Activated CD8-positive, alpha-beta memory T cell treated with anti-CD3 and anti-CD28 coated beads, Interleukin-2, amount 50 U/mL, for 24 hours (primary cell): Measurements from ENCODE around the gene CSNK1G2.
"Not testable (repeated sequence)": the region's sequence is repeated elsewhere in the genome, so short reads cannot be mapped to it uniquely, and the experiment has no call there.

Experiments
- DNase-seq: peaks from one replicate; pipeline ENCODE4 v3.0.0-alpha.2; 2020; ENCODE audit errors: extremely low read depth

The CSNK1G2 gene

GRCh38 chr19:1988464-1988863 lies 47.5 kb downstream of the CSNK1G2 start:
- not testable (repeated sequence) for DNase-seq

- DNase-seq: no peak
These were observed 48.7 kb downstream of the CSNK1G2 start for GRCh38 chr19:1989513-1990229.

DNA sequence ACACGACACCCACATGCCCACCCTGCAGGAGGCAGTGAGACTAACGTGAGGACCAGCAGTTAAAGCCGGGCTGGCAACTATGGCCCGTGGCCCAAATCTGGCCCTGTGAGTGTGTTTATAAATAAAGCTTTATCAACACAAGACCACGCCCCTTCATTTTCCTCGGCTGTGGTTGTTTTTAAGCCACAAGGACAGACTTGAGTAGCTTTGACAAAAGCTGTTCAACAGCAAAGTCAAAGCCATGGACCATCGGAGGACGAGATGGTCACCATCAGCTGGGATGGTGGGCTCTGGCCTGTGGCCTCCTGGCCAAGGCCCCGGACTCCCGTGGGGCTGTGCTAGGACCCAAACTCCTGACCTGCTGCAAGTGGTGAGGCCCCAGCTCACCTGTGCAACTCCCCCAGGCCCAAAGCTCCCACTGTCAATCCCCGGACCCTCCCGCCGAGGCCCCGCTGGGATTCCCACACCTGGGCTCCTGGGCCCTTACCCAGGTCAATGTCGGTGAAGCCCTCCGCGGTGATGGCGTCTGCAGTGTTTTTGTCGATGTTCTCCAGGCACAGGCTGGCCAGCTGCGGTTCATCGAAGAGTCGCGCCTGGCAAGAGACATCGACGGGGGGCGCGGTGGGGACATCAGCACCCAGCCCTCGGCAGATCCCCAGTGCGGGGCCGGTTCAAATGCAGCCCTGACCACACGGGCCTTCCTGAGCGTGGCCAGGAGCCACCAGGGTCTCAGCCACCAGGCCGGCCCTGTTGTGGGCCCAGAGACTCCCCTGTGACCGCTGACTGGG lies 49.5 kb downstream of the CSNK1G2 start:
- DNase-seq: no peak

DNA sequence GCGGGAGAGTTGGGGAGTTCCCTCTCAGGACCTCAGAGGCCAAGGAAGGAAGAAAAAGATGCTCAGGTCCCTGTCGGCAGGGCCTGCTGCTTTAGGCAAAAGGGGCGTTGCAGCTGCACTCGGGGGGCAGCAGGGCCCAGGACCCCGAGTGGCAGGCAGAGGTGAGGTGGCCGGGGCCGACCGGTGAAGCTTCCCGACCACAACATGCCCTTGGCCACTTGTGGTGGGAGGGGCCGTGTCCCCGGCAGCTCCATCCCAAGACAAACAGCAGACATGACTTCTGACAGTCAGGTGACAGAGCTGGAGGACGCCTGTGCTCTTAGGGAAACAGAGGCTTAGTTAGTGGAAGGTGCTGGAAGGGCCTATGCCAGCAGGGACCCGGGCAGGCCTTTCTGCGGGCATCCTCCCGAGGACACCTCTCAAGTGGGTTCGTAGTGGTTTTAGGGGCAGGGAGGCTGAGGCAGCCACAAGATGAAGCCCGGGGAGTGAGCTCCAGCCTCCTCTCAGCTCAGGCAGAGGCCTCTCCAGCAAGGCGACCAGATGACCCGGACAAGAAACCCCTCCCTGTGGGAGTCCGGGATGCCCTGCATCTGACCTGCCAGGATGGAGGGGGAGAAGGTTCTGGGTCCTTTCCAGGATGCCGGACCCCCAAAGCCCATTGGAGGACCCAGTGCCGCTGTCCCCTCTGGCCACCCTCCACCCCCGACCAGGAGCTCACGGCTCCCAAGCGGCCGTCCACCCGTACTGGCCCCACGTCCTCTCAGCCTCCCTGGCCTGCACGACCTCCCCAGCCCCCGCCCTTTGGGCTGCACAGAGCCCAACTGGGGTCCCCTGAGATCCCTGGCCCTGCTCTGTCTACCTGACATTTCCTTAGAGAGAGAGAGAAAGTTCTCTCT lies 50.3 kb downstream of the CSNK1G2 start:
- DNase-seq: no peak

DNA sequence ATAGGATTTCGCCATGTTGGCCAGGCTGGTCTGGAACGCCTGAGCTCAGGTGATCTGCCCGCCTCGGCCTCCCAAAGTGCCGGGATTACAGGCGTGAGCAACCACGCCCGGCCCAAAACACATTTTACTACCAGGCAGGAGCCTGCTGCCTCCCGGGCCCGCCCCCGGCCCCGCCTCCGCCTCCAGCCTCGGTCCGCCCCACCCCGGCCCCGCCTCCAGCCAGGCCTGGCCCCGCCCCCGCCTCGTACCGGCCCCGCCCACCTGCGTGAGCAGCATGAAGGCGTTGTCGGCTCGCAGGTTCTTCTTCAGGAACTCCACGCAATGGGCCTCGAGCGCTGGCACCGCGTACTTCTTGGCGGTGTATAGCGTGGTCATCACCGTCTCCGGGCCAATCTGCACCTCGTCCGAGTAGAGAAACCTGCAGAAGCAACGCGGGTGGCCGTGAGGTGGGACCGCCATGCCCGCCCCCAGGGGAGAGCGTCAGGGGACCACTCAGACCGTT lies 51.8 kb downstream of the CSNK1G2 start:
- DNase-seq: no peak

DNA sequence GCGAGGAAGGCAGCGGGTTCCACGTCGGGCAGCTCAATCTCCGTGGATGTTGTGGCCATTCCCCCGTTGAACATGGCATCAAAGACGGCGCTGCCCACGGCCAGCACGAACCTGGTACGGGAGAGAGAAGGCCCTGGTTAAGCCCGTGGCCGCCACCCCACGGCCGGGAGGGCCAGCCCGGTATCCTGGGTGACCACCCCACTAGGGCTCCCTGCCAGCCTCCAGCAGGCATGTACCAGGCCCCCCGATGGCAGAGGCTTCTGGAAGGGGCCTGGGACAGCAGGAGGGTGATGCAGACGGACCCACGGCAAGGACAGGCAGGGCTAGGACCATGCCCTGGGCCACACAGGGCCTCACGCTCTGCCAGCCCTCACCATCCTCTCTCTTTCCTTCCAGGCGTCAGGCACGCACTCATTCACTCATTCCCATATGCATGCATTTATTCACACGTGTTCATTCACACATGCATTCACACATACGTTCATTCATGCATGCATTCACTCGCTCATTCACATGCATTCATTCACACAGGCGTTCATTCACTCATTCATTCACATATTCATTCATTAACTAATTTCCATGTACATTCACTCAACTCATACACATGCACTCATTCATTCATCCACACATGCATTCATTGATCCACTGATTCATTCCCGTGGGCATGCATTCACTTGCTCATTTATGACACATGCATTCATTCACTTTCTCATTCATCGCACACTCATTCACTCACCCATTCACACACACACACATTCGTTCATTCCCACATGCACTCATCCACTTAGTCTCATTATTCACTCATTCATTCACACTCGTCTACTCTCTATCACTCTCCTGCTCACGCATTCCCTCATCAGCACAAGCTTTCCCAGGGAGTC lies 56.6 kb downstream of the CSNK1G2 start:
- DNase-seq: no peak

DNA sequence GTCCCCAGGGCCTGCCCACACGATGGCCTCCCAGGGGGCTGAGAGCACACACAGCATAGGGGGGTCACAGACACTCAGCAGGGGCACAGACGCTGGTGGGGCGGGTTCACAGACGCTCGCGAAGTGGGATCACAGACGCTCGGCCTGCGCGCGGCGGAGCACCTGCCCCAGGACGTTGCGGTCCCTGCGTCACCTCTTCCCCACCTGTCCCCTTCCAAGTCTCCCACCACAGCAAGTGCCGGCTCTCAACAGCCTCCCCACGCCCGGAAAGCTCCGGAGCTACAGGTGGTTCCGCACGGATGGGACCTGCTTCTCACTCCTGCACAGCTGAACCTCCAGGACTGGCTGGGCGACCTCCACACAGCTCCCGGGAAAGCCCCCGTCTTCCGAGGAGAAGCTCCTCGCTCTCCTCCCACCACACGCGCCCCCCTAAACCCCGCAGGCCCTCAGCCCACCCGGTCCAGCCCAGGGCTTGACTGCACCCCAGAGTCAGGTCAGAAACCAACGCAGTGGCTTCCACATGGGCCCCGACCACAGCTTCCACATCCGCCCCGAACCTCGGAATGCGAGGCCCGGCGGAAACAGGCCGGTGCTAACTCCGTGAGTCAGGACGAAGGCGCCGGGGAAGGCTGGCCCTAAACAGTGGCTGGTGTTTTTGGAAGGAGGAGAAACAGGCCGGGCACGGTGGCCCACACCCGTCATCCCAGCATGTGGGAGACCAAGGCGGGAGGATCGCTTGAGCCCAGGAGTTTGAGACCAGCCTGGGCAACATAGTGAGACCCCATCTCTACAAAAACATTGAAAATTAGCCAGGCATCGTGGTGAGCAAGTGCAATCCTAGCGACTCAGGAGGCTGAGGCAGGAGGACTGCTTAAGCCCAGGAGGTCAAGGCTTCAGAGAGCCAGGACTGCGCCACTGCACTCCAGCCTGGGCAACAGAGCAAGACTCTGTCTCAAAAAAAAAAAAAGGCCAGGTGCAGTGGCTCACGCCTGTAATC lies 58.0 kb downstream of the CSNK1G2 start:
- no peak for DNase-seq

DNA sequence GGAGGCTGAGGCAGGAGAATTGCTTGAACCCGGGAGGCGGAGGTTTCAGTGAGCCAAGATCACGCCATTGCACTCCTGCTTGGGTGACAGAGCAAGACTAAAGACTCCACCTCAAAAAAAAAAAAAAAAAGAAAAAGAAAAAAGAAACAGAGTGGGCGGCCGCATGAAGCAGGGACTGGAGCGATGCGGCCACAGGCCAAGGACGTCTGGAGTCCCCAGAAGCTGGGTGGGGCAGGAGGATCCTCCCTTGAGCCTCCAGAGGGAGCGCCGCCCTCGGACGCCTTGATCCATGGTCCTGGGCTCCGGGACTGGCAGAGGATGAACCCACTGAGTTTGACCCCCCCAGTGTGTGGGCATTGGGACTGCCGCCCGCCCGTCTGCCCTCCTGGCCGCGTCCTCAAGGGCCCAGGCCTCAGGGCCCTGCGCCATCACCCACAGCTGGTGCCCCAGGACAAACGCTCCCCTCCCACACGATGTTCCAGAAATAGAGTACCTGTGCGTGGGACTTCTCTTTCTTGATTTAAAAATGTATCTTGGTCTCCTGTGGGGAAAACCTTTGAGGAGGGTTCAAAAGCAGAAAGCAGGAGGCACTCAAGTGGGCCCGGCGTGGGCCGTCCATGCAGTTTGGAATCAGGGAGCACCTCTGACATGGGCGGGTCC lies 59.0 kb downstream of the CSNK1G2 start:
- DNase-seq: no peak

- DNase-seq: no peak
These were observed 62.9 kb downstream of the CSNK1G2 start for GRCh38 chr19:2003874-2004273.

DNA sequence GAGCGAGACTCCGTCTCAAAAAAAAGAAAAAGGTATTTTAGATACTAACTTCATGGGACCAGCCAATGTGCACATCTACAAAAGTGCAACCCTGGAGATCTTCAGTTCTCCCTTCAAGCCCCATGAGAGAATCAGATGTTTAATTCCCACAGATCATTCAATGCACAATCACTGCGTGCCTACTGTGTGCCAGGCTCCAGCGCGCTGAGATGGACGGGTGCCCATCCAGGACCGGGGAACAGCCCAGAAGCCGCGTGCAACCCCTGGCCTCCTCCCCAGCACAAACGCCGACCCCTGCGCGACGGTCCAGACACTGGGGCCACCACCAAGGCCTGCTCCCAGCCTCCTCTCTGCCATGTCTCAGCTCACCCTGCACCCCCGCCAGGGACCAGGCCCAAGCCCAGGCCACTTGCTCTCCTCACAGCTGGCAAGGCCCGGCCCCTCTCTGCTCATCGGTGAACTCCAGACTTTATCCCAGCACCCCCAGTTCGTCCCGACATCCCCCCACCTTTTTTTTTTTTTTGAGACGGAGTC lies 69.2 kb downstream of the CSNK1G2 start:
- DNase-seq: no peak

DNA sequence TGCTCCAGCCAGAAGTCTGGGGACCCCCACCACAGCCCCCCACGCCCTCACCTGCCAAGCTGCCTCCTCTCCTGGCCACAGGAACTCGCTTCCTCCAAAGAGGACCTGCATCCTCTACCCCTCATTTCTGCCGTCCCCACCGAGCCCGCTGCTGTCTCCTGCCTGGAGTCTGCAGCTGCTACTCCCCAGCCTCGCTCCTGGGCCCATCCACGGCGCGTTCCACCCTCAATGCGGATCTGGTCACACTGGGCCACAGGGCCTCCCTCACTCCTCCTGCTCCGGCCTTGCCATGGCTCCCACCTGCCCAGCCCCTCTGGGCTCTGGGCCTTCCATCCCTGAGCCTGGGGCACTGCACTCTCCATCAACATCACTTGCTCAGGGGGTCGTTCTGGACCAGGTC lies 70.2 kb downstream of the CSNK1G2 start:
- DNase-seq: no peak

GRCh38 chr19:2012941-2013682 lies 72.1 kb downstream of the CSNK1G2 start:
- no peak for DNase-seq

- no peak for DNase-seq
These were observed 72.7 kb downstream of the CSNK1G2 start for GRCh38 chr19:2013683-2013961.

- no peak for DNase-seq
These were observed 73.2 kb downstream of the CSNK1G2 start for GRCh38 chr19:2014131-2014571.

GRCh38 chr19:2014731-2015607 lies 74.0 kb downstream of the CSNK1G2 start:
- DNase-seq: no peak

DNA sequence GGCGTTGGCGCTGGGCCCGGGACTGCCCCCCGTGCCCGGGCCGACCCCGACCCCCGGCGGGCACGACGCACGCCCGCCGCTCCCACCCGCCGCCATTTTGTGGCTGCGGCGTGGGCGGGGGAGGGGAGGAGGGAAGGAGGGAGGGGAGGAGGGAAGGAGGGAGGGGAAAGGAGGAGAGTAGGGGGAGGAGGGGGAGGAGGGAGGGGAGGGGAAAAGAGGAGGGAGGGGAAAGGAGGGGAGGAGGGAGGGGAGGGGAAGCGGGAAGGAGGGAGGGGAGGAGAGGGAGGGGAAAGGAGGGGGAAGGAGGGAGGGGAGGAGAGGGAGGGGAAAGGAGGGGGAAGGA lies 74.6 kb downstream of the CSNK1G2 start, which contains the start of gene BTBD2:
Gene BTBD2, minus strand, starts transcription at position 107 of the 343 bp plus-strand sequence. Its CDS starts 11 bp downstream, at position 96.
- DNase-seq: no peak

- DNase-seq: no peak
These were observed 75.3 kb downstream of the CSNK1G2 start for GRCh38 chr19:2016041-2016807.
